ENCODE results near the gene SLCO1B3.

DNA sequence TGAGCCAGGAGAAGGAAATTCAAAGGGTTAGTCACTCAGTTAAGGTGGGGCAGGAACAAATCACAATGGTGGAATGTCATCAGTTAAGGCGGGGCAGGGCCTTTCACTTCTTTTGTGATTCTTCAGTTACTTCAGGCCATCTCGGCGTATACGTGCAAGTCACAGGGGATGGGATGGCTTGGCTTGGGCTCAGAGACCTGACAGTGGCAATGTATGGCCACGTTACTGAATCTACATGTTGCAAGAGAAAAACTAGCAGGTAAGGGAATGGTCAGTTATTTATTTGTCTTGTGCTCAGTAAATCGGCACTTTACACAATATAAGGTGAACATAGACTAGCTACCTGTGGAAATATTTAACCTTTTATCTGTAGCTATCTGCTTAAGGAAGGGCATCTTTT, 11.9 kb downstream of the SLCO1B3 start:
- TF ChIP-seq CTCF (IDR thresholded peaks at IDR 0.05; ENCODE audit: low read depth, low read length) (no peak), EZH2phosphoT487 (IDR thresholded peaks at IDR 0.05; ENCODE audit: low read depth) (no peak)
